Activated CD4-positive, alpha-beta T cell treated with anti-CD3 and anti-CD28 coated beads, Interleukin-2, amount 50 U/mL, for 1 hour (primary cell): ENCODE data around the gene RBM26.
"Not testable (repeated sequence)": the region's sequence is repeated elsewhere in the genome, so short reads cannot be mapped to it uniquely, and the experiment has no call there.

Experiments
- DNase-seq: peaks from one replicate; pipeline ENCODE4 v3.0.0-alpha.2; 2020

RBM26 gene

GRCh38 chr13:79314652-79315051 is 91.4 kb downstream of the RBM26 start:
- no peak for DNase-seq

- DNase-seq = no peak
Observed at GRCh38 chr13:79312340-79312855, 93.7 kb downstream of the RBM26 start.

DNA sequence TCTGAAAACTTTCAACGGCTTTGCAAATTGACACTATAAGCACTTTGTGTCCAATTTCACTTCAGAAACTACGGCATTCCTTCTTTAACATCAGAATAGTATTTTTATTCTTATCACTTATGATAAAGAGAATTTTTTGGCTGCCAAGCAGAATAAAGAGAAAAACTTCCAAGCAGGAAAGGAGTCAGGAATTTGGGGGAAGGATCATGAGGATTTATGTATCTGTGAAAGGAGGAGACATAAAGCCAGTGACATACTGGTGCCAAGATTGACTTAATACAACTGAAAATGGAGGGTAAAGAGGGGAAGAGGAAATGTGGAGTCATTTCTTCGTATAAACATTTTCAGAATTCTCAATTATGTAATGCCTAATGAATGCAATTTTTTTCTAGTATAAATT is 94.7 kb downstream of the RBM26 start:
- DNase-seq = no peak

- no peak for DNase-seq
Observed at GRCh38 chr13:79309690-79310089, 96.4 kb downstream of the RBM26 start.

GRCh38 chr13:79307866-79308298 is 98.2 kb downstream of the RBM26 start:
- DNase-seq = no peak

DNA sequence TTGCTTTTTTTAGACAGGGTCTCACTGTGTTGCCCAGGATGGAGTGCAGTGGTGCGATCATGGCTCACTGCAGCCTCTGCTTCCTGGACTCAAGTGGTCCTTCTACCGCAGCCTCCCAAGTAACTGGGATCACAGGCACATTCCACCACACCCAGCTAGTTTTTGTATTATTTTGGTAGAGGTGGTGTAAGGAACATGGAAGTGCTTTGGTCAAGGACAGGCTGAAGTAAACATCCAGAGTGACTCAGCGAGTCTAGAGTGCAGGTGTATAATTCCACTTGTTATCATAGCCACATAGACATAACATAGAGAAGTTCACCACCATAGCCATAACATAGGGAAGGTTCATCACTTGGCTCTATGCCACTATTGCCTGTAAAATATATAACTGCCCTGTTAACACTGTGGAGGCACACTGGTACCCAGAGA is 98.6 kb downstream of the RBM26 start:
- no peak for DNase-seq

DNA sequence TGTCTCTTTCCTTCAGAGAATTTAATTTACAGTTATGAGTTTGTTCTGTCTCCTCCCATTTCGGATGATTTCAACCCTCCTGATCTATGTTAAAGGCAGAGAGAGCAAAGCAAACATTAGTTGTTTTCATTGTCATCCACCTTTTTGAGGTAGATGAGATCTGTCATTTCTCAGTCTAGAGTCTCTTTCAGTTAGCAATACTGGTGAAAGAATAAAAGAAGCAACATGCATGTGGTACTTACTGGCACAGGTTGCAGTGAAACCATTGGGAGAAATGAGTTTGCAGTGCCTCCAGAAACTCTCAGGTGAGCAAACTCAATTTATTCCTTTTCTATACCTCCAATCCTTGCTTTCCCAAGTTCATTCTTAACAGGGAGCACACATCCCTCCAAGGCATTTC is 99.4 kb downstream of the RBM26 start:
- DNase-seq = no peak

- DNase-seq = no peak
Observed at GRCh38 chr13:79297128-79297527, 108.9 kb downstream of the RBM26 start.

GRCh38 chr13:79295906-79296706 is 109.9 kb downstream of the RBM26 start:
- no peak for DNase-seq

- DNase-seq = no peak
Observed at GRCh38 chr13:79290595-79291244, 115.3 kb downstream of the RBM26 start.

DNA sequence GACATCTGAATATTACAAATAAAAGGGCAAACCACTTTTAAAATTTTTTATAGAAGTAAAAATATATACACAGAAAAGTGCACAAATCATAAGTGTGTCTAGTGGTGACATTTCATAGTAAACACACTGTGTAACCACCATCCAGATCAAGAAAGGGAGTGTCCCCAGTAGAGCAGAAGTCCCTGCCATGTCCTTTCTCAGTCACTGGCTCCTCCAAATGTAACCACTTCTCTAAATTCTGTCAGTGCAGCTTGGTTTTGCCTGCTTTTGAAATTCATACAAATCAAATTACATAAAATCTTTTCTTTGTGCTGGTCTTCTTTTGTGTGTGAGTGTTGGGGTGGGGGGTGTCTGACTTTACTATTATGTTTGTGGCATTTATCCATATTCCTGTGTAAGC is 116.5 kb downstream of the RBM26 start:
- no peak for DNase-seq

DNA sequence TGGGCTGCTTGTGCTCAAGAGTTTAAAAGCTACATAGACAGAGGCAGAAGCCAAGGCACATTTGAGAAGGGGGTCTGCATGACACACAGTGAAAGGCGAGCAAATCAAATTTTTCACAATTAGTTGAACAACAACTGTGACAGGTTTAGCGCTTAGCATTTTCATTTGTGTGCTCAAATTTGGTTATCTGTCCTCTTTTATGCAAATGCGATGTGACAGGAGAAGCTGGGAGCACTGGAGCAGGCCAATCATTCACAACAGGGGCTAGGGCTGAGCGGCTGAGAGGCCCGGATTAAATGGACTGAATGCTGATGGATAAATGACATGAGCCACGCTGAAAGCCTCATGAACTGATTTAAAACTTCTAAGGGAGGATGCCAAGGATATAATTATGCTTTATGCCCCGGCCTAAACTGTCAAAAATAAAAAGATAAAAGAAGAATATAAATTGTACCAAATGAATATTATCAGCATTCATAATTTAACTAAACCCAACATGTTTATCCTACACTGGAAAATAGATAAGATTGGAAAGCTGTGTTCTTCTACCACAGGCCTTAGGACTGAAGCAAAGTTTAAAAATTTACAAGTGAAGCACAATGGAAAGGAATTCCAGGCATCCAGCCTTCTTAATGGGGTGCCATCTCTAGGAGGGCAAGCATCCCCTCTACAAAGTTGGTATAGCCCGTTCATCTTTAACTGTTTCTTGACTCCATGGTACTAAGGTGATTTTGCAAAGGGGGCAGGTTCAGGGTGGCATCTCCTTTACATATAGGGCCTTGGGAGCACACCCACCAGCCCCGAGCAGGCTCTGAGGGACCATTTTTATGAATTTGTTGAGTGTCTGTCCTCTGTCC is 117.9 kb downstream of the RBM26 start:
- no peak for DNase-seq

- DNase-seq = no peak
Observed at GRCh38 chr13:79285159-79285558, 120.9 kb downstream of the RBM26 start.

DNA sequence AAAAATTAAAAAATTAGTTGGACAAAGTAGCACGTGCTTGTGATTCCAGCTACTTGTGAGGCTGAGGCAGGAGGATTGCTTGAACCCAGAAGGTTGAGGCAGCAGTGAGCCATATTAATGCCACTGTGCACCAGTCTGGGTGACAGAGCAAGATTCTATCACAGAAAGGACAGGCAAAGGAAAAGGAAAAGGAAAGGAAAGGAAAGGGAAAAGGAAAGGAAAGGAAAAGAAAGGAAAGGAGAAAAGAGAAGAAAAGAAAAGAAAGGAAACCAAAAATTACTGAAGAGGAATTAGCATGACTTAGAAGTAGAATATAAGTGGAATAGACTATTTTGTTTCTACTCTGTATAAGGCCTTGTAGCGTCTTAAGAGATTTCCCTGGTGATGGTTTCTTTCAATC is 122.3 kb downstream of the RBM26 start:
- no peak for DNase-seq

DNA sequence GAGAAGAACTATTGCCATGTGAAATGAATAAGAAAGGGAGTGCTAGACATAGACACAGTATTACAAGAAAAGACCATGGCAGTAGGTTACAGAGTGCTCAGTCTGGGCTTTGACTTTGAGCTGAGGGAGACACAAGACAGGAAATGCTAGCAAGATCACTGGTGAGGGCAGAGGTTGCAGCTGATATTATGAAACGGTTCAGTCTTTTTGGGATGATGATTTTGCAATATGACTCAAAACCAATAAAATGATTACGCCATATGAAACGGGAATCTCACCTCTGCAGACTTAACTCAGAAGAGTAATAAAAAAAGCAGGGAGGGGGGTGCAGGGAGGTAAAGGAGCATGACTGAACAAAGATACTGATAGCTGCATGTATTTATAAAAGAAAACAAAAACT is 123.1 kb downstream of the RBM26 start:
- no peak for DNase-seq

DNA sequence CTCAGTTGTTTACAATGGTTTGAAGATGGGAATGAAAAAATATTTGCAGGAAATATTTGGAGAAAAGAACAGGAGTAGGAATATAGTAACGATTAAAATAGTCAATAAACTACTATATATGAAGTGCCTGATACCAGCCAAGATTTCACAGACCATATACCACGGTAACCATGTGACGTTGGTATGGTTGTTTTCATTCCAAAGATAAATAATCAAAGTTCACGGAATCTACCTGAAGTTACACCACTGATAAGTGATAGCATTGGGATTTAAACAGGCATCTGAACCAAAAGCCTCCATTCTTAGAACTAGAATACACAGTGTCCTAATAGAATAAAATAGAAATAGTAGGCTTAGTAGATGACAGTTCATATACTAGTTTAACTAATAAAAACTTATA is 123.5 kb downstream of the RBM26 start:
- no peak for DNase-seq

GRCh38 chr13:79281339-79281747 is 124.7 kb downstream of the RBM26 start:
- DNase-seq = no peak

DNA sequence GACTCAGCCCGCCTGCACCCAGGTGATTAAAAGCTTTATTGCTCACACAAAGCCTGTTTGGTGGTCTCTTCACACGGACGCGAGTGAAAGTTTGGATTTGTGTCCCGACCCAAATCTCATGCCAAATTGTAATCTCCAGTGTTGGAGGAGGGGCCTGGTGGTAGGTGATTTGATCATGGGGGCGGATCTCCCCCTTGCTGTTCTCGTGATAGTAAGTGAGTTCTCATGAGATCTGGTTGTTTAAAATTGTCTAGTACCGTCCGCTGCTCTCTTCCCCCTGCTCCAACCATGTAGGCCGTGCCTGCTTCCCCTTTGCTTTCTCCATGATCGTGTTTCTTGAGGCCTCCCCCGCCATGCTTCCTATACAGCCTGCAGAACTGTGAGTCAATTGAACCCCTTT is 126.3 kb downstream of the RBM26 start:
- not testable (repeated sequence) for DNase-seq

DNA sequence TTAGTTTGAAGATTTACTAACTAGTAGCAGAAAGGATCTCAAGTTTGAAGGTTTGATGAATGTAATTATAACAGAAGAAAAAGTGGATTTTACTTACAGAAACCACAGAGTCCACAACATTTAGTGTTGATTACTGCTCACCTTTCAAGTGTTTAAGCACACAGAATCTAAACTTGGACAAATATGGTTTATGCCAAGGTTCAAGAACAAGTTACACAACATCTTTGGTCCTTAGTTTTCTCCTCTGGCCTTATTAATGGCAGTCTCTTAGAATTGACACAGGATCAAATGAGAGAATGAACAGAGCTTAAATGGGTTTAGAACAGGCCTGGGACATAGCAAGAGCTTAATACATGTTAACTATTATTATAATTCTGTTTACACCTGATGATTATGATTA is 133.0 kb downstream of the RBM26 start:
- DNase-seq = no peak

DNA sequence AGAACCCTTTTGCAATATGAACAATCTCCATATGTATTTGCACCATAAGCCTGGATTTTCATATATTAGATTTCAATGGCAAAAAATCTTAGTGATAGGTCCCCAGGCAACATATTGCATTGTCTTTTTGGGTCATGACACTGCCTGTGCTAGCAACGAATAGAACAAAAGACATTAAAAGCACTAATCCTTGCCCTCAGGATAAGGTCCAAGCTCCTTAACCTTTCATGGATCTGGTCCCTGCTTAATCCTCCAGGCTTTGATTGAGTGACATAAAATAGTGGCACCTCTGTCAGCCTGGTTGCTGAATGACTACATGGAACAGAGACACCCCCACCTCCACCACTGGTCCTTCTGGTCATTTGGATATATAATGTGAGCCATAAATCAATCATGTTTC is 134.4 kb downstream of the RBM26 start:
- no peak for DNase-seq

DNA sequence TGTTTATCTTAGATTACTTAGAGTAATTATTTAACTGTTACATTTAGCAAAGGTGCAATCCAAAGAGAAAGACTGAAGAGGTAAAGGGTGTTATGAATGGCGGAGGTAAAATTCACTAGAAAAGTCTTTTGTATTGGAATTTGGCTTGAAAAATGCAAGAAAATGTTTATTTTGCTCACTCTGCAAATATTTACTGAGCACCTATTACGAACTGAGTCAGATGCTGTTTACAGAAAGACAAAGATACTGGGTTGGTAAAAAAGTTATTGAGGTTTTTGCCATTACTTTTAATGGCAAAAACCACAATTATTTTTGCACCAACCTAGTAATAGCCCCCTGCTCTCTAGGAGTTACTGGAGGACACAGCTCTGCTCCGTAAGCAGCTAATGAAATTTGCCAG is 135.2 kb downstream of the RBM26 start:
- no peak for DNase-seq
